ENCODE results near the gene WWTR1.

- TF ChIP-seq REST (IDR thresholded peaks at IDR 0.05; ENCODE audit: insufficient read depth in 1 of 2, low read depth in 2 of 2, low read length in 2 of 2) (no peak), POLR2AphosphoS5 (IDR thresholded peaks at IDR 0.05; ENCODE audit: low read depth, low read length) (no peak), SIN3A (IDR thresholded peaks at IDR 0.05; ENCODE audit: borderline replicate concordance, insufficient read depth, low read length) (no peak), FOXP2 (optimal IDR thresholded peaks at IDR 0.05; ENCODE audit: borderline replicate concordance, extremely low read depth, extremely low read length, insufficient read depth) (no peak), TAF1 (IDR thresholded peaks at IDR 0.05; ENCODE audit: borderline replicate concordance, insufficient read depth, low read length) (no peak)
Observed at GRCh38 chr3:149643482-149643798, 14.4 kb downstream of the WWTR1 start.

All from PFSK-1 (cell line).